ENCODE data around the gene ACSM3.

GRCh38 chr16:20803192-20803560 is 39.4 kb downstream of the ACSM3 start:
- TF ChIP-seq POLR2A (IDR thresholded peaks at IDR 0.05; ENCODE audit: low read length) (no peak), HOXA7 (CRISPR knock-in tag; IDR thresholded peaks at IDR 0.05) (no peak), POLR2AphosphoS2 (conservative IDR thresholded peaks at IDR 0.05; ENCODE audit: low read length) (no peak)
- TF ChIP-seq, protein P1, sequence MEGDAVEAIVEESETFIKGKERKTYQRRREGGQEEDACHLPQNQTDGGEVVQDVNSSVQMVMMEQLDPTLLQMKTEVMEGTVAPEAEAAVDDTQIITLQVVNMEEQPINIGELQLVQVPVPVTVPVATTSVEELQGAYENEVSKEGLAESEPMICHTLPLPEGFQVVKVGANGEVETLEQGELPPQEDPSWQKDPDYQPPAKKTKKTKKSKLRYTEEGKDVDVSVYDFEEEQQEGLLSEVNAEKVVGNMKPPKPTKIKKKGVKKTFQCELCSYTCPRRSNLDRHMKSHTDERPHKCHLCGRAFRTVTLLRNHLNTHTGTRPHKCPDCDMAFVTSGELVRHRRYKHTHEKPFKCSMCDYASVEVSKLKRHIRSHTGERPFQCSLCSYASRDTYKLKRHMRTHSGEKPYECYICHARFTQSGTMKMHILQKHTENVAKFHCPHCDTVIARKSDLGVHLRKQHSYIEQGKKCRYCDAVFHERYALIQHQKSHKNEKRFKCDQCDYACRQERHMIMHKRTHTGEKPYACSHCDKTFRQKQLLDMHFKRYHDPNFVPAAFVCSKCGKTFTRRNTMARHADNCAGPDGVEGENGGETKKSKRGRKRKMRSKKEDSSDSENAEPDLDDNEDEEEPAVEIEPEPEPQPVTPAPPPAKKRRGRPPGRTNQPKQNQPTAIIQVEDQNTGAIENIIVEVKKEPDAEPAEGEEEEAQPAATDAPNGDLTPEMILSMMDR (IDR thresholded peaks at IDR 0.05) = no peak

All from A549 (cell line).